ENCODE measurements around the gene KDM7A.

The KDM7A gene

GRCh38 chr7:140080919-140081318, 95.9 kb downstream of the KDM7A start:
- peak; percentile 13 for DNase-seq

- DNase-seq: no peak
These were observed 97.7 kb downstream of the KDM7A start for GRCh38 chr7:140079121-140079536.

- no peak for DNase-seq
These were observed 98.4 kb downstream of the KDM7A start for GRCh38 chr7:140078392-140078791.

- no peak for DNase-seq
These were observed 102.0 kb downstream of the KDM7A start for GRCh38 chr7:140074780-140075179.

- DNase-seq: no peak
These were observed 106.2 kb downstream of the KDM7A start for GRCh38 chr7:140070546-140070945.

- no peak for DNase-seq
These were observed 107.4 kb downstream of the KDM7A start for GRCh38 chr7:140069298-140069949.

GRCh38 chr7:140068033-140068432, 108.8 kb downstream of the KDM7A start:
- no peak for DNase-seq

GRCh38 chr7:140067052-140067451, 109.7 kb downstream of the KDM7A start:
- DNase-seq: no peak

GRCh38 chr7:140062528-140063299, 114.1 kb downstream of the KDM7A start, which contains the start of gene PARP12:
Gene PARP12 (minus strand): TSS chr7:140062951. CDS start chr7:140062847, 104 bp downstream.
- DNase-seq: peak; percentile 81

GRCh38 chr7:140062118-140062527, 114.7 kb downstream of the KDM7A start:
- peak; percentile 68 for DNase-seq

GRCh38 chr7:140061607-140061930, 115.2 kb downstream of the KDM7A start:
- no peak for DNase-seq

- peak; percentile 90 for DNase-seq
These were observed 115.8 kb downstream of the KDM7A start for GRCh38 chr7:140060788-140061606.

GRCh38 chr7:140060243-140060630, 116.5 kb downstream of the KDM7A start:
- DNase-seq: no peak

GRCh38 chr7:140059273-140060242, 117.2 kb downstream of the KDM7A start:
- peak; percentile 67 for DNase-seq

- DNase-seq: no peak
These were observed 118.3 kb downstream of the KDM7A start for GRCh38 chr7:140058517-140058916.

- no peak for DNase-seq
These were observed 119.6 kb downstream of the KDM7A start for GRCh38 chr7:140057143-140057535.

- no peak for DNase-seq
These were observed 120.2 kb downstream of the KDM7A start for GRCh38 chr7:140056431-140057142.

- DNase-seq: no peak
These were observed 121.0 kb downstream of the KDM7A start for GRCh38 chr7:140055833-140056232.

GRCh38 chr7:140054751-140055150, 122.0 kb downstream of the KDM7A start:
- DNase-seq: no peak

- no peak for DNase-seq
These were observed 122.8 kb downstream of the KDM7A start for GRCh38 chr7:140053812-140054539.

GRCh38 chr7:140051820-140052219, 125.0 kb downstream of the KDM7A start:
- DNase-seq: no peak

Measured in NCI-H1092 treated with DMSO at 0.1 percent for 48 hours (cell line).